SJSA1 (cell line): Measurements from ENCODE around the gene OAS1. TPM values are rescaled to one million over a fixed set of nuclear protein-coding genes. Genes with fewer than 3 reads are reported as not detected.

Experiments
- DNase-seq, 2 experiments: peaks; one replicate each; pipeline ENCODE4 v3.0.0-alpha.2; 2015 to 2020; ENCODE audit warnings: low spot score in 2 of 2, low read depth in 1 of 2
- H3K27ac ChIP-seq: fragments of 250-450 bp; sonication (Bioruptor Pico); 2 replicates; pipeline ENCODE4 v1.5.1; 2020; ENCODE audit warnings: mild to moderate bottlenecking, moderate library complexity
- H3K27me3 ChIP-seq: fragments of 250-450 bp; sonication (Bioruptor Pico); replicated peaks from 2 replicates; pipeline ENCODE4 v1.5.1; 2020; ENCODE audit warnings: mild to moderate bottlenecking, moderate library complexity
- H3K36me3 ChIP-seq: fragments of 250-450 bp; sonication (Bioruptor Pico); 2 replicates; pipeline ENCODE4 v1.5.1; 2020; ENCODE audit warnings: mild to moderate bottlenecking
- H3K4me1 ChIP-seq: fragments of 250-450 bp; sonication (Bioruptor Pico); replicated peaks from 2 replicates; pipeline ENCODE4 v1.6.1; 2021; ENCODE audit warnings: mild to moderate bottlenecking
- H3K4me3 ChIP-seq: fragments of 250-450 bp; sonication (Bioruptor Pico); 2 replicates; pipeline ENCODE4 v1.5.1; 2020; ENCODE audit warnings: mild to moderate bottlenecking
- H3K9me3 ChIP-seq: fragments of 250-450 bp; sonication (Bioruptor Pico); replicated peaks from 2 replicates; pipeline ENCODE4 v1.5.1; 2020; ENCODE audit warnings: mild to moderate bottlenecking
- total RNA-seq: library from RNA; depleted of rRNA; stranded (reverse); fragments of >200 nt; shearing (Covaris generic); gene quantifications from 2 replicates; pipeline ENCODE4 v1.2.3, GENCODE V29; 2014

OAS1 gene
- total RNA-seq, 1 experiment from 2014 or later = not detected

- Histone ChIP-seq H3K9me3 (no peaks in the 10 kb centered on the region), H3K27me3 (no peaks in the 10 kb centered on the region), H3K4me3 (no peak overlapping the region), H3K27ac (no peak overlapping the region), H3K36me3 (no peaks in the 10 kb centered on the region), H3K4me1 (0 out of 2 replicates have a peak, but pooled peaks cover 3% of the 10 kb centered on the region)
- no peak for DNase-seq
Measured at GRCh38 chr12:112933129-112933505, 26.4 kb downstream of the OAS1 start.

GRCh38 chr12:112936264-112936663 is 29.5 kb downstream of the OAS1 start:
- Histone ChIP-seq H3K4me3 (no peak overlapping the region), H3K4me1 (peaks cover 7% of the 10 kb centered on the region; the same call in 1 of the 2 replicates), H3K9me3 (no peaks in the 10 kb centered on the region), H3K27me3 (no peaks in the 10 kb centered on the region), H3K27ac (no peak overlapping the region), H3K36me3 (no peaks in the 10 kb centered on the region)
- DNase-seq = no peak

- Histone ChIP-seq H3K9me3 (no peaks in the 10 kb centered on the region), H3K4me1 (peaks cover 7% of the 10 kb centered on the region; the same call in 1 of the 2 replicates), H3K4me3 (no peak overlapping the region), H3K27me3 (no peaks in the 10 kb centered on the region), H3K27ac (no peak overlapping the region), H3K36me3 (no peaks in the 10 kb centered on the region)
- DNase-seq = no peak
Measured at GRCh38 chr12:112936927-112937326, 30.2 kb downstream of the OAS1 start.

- Histone ChIP-seq H3K27ac (peak within 1 kb of the TSS; percentile 35), H3K4me3 (peak within 1 kb of the TSS; percentile 53), H3K9me3 (no peaks in the 10 kb centered on the region), H3K4me1 (peaks cover 7% of the 10 kb centered on the region; the same call in 1 of the 2 replicates), H3K36me3 (peaks cover 2% of the 10 kb centered on the region; the same call in 1 of the 2 replicates), H3K27me3 (no peaks in the 10 kb centered on the region)
- peak; percentile 76 to 85 for DNase-seq
Measured at GRCh38 chr12:112937741-112938719, 31.3 kb downstream of the OAS1 start, which contains the start of gene OAS3. OAS3 (plus strand) TSS chr12:112938474; CDS start chr12:112938531, 57 bp downstream.

GRCh38 chr12:112938751-112939150 is 32.0 kb downstream of the OAS1 start:
- H3K27me3 ChIP-seq = no peaks in the 10 kb centered on the region
- no peak for DNase-seq
- H3K27ac ChIP-seq = peak overlapping the region; percentile 35
- peak overlapping the region; percentile 53 for H3K4me3 ChIP-seq
- peaks cover 4% of the 10 kb centered on the region; the same call in 1 of the 2 replicates for H3K36me3 ChIP-seq
- H3K9me3 ChIP-seq = no peaks in the 10 kb centered on the region
- peaks cover 7% of the 10 kb centered on the region; the same call in 1 of the 2 replicates for H3K4me1 ChIP-seq

GRCh38 chr12:112939761-112940381 is 33.1 kb downstream of the OAS1 start:
- peaks cover 8% of the 10 kb centered on the region; the same call in 1 of the 2 replicates for H3K36me3 ChIP-seq
- no peak overlapping the region for H3K27ac ChIP-seq
- peaks cover 7% of the 10 kb centered on the region; the same call in 1 of the 2 replicates for H3K4me1 ChIP-seq
- DNase-seq = no peak
- no peaks in the 10 kb centered on the region for H3K9me3 ChIP-seq
- H3K27me3 ChIP-seq = no peaks in the 10 kb centered on the region
- no peak overlapping the region for H3K4me3 ChIP-seq

- Histone ChIP-seq H3K4me1 (peaks cover 7% of the 10 kb centered on the region; the same call in 1 of the 2 replicates), H3K27ac (no peak overlapping the region), H3K4me3 (no peak overlapping the region), H3K27me3 (no peaks in the 10 kb centered on the region), H3K9me3 (no peaks in the 10 kb centered on the region), H3K36me3 (peaks cover 8% of the 10 kb centered on the region; the same call in 1 of the 2 replicates)
- no peak for DNase-seq
Measured at GRCh38 chr12:112941528-112942335, 35.0 kb downstream of the OAS1 start.

GRCh38 chr12:112942572-112942971 is 35.8 kb downstream of the OAS1 start:
- Histone ChIP-seq H3K27ac (no peak overlapping the region), H3K4me1 (peaks cover 7% of the 10 kb centered on the region; the same call in 1 of the 2 replicates), H3K9me3 (no peaks in the 10 kb centered on the region), H3K27me3 (no peaks in the 10 kb centered on the region), H3K36me3 (peaks cover 8% of the 10 kb centered on the region; the same call in 1 of the 2 replicates), H3K4me3 (no peak overlapping the region)
- DNase-seq = no peak

GRCh38 chr12:112944024-112944690 is 37.4 kb downstream of the OAS1 start:
- Histone ChIP-seq H3K36me3 (peaks cover 8% of the 10 kb centered on the region; the same call in 1 of the 2 replicates), H3K27me3 (no peaks in the 10 kb centered on the region), H3K27ac (no peak overlapping the region), H3K4me1 (peaks cover 4% of the 10 kb centered on the region; the same call in 1 of the 2 replicates), H3K4me3 (no peak overlapping the region), H3K9me3 (no peaks in the 10 kb centered on the region)
- no peak for DNase-seq

- Histone ChIP-seq H3K4me1 (no peaks in the 10 kb centered on the region), H3K9me3 (no peaks in the 10 kb centered on the region), H3K4me3 (no peak overlapping the region), H3K27me3 (no peaks in the 10 kb centered on the region), H3K36me3 (peaks cover 8% of the 10 kb centered on the region; the same call in 1 of the 2 replicates), H3K27ac (no peak overlapping the region)
- DNase-seq = no peak
Measured at GRCh38 chr12:112945515-112945914, 38.8 kb downstream of the OAS1 start.

GRCh38 chr12:112946236-112947000 is 39.7 kb downstream of the OAS1 start:
- H3K36me3 ChIP-seq = peaks cover 8% of the 10 kb centered on the region; the same call in 1 of the 2 replicates
- H3K9me3 ChIP-seq = no peaks in the 10 kb centered on the region
- H3K27ac ChIP-seq = no peak overlapping the region
- no peaks in the 10 kb centered on the region for H3K27me3 ChIP-seq
- no peaks in the 10 kb centered on the region for H3K4me1 ChIP-seq
- no peak for DNase-seq
- no peak overlapping the region for H3K4me3 ChIP-seq

GRCh38 chr12:112947314-112947713 is 40.6 kb downstream of the OAS1 start:
- Histone ChIP-seq H3K27ac (no peak overlapping the region), H3K4me3 (no peak overlapping the region), H3K36me3 (peaks cover 8% of the 10 kb centered on the region; the same call in 1 of the 2 replicates), H3K4me1 (no peaks in the 10 kb centered on the region), H3K9me3 (no peaks in the 10 kb centered on the region), H3K27me3 (no peaks in the 10 kb centered on the region)
- no peak for DNase-seq
